Measurements from ENCODE around the gene CRELD1.
"Not testable (repeated sequence)": the region's sequence is repeated elsewhere in the genome, so short reads cannot be mapped to it uniquely, and the experiment has no call there.

Gene CRELD1

DNA sequence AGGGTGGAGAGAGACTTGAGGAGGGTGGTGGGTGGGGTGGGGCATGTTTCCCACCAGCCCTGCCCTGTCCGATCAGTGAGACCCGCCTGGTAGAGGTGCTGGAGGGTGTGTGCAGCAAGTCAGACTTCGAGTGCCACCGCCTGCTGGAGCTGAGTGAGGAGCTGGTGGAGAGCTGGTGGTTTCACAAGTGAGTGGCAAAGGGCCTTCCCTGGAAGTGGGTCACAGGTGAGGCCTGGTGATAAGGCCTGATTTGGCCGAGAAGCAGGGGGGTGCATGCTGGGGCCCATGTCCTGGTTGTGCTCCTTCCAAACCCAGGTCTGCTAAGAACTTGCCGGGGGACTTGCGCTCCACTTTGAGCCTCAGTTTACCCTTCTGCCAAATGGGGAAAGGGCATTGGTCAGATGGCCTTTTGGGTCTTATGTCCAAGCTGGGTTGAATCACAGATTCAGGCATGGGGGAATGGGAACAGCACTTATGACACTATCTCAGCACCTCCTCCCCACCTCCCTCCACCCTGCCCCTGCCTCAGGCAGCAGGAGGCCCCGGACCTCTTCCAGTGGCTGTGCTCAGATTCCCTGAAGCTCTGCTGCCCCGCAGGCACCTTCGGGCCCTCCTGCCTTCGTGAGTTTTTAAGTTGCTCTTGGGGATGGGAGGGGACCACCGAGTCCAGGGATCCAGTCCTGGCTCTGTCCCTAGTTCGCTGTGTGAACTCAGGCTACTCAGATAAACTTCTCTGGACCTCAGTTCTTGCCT lies 4.0 kb downstream of the CRELD1 start:
- no peak for DNase-seq

DNA sequence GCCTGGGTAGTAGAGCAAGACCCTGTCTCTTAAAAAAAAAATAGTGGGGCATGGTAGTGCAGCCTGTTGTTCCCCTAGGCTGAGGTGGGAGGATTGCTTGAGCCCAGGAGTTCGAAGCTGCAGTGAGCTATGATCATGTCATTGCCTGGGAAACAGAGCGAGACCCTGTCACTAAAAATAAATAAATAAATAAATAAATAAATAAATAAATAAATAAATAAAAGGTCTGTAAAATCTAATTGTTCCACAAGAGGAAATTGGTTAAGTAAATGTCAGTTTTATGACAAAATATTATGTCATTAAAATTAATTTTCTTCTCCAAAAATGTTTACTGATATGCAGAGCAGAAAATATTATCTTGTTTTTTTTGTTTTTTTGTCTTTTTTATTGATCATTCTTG lies 5.3 kb downstream of the CRELD1 start:
- no peak for DNase-seq

GRCh38 chr3:9939906-9940305 lies 6.3 kb downstream of the CRELD1 start:
- DNase-seq: not testable (repeated sequence)

DNA sequence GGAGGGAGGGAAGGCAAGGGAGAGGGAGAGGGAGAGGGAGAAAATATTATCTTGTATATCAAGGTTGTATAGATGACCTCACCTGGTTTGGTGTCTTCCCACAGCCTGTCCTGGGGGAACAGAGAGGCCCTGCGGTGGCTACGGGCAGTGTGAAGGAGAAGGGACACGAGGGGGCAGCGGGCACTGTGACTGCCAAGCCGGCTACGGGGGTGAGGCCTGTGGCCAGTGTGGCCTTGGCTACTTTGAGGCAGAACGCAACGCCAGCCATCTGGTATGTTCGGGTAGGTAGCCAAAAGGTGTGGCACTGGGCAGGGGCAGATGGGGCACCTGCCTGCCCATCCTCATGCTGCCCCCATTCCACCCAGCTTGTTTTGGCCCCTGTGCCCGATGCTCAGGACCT lies 7.1 kb downstream of the CRELD1 start:
- no peak for DNase-seq

DNA sequence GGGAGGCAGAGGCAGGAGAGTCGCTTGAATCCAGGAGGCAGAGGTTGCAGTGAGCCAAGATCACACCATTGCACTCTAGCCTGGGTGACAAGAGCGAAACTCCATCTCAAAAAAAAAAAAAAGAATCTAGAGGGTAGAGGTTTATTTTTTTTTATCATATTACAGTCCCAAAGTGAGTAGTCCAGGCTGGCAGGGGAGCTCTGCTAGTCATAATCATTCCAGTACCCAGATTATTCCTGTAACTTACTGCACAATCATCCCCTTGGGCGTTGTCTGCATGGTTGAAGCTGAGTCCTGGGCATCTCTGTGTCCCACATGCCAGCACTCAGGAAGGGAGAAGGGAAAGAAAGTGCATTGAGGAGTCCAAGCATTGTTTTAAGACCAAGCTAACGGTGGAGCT lies 8.5 kb downstream of the CRELD1 start:
- no peak for DNase-seq

DNA sequence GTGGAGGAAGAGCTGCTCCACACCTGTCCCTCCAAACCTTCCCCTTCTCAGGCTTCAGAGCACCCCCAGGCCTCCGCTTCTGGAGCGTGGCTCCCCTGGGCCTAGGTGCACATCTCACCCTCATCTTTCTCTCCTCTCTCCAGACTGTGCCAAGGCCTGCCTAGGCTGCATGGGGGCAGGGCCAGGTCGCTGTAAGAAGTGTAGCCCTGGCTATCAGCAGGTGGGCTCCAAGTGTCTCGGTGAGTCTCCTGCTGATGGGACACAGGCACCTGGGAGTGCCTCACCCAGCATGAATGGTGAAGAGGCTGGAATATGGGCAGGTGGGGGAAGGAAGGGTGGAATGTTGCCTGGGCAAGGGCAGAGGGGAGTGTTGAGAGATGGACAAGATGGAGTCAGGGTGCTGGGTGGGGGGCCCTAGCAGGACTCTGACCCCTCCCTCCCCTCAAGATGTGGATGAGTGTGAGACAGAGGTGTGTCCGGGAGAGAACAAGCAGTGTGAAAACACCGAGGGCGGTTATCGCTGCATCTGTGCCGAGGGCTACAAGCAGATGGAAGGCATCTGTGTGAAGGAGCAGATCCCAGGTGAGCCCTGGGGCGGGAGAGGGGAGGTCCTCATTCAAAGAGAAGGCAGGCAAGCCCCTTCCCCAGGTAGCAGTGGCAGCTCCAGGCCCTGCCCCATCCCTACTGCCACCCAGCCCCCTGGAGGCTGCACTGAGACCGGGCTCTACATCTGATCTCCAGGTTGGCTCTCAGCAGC lies 9.5 kb downstream of the CRELD1 start:
- no peak for DNase-seq

GRCh38 chr3:9944271-9944670 lies 10.6 kb downstream of the CRELD1 start:
- no peak for DNase-seq

DNA sequence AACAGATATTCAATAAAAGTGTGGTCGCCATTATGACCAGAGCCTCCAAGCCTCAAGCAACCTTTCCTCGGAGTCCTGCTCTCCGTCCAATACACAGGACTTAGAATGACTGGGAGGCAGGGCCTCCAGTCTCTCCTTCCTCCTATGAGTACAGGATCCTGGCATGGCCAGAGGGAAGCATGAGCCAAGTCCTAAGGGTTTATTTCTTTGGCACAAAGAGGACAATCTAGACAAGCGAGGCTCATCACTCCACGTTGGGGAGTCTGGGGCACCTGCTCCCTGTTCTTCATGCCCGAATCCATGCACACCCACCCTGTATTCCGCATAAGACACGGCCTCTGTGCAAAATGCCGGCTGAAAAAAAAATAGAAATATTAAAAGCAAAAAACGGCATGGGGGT lies 11.7 kb downstream of the CRELD1 start:
- DNase-seq: no peak

- peak; percentile 80 for DNase-seq
Measured at GRCh38 chr3:9946112-9947024, 12.7 kb downstream of the CRELD1 start.

DNA sequence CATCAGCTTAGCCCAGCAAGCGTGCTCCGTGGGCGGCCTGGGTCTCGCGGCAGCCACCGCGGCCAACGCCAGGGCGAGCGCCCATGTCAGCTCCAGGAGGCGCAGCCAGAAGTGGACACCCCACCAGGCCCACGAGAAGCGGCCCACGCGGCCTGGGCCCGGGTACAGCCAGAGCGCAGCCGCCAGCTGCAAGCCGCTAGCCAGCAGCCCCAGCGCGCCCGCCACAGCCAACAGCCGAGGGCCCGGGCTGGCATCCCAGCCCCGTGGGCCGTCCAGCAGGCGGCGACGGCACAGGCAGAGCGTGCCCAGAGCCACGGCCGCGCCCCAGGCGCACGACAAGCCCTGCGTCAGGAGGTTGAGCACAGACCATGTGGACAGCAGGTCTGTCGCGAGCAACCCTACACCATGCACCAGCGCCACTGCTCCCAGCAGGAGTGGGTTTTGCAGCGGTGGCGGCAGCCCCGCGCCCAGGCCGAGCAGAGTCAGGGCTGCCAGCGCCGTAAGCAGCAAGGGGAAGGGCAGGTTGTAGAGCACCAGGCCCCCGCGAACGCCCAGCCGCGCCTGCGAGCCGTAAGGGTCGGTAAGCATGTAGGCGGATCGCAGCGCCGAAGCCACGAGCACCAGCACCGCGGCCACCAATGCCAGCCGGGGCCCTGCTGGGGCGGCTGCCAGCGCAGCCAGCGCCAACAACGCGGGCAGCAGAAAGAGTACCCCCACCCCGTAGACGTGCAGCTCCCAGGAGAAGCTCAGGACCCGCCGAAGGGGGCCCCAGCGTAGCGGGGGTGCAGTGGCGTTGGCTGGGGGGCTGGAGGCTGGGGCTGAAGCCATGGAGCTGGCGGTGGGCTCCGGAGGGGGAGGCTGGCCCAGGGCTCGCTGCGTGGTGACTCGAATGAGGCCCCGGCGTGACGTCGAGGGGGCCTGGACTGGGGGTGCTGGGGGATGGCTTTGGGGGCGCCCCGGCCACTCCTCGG lies 13.7 kb downstream of the CRELD1 start:
- no peak for DNase-seq

GRCh38 chr3:9948586-9948985 lies 15.0 kb downstream of the CRELD1 start:
- DNase-seq: no peak

- DNase-seq: no peak
Measured at GRCh38 chr3:9949115-9949514, 15.5 kb downstream of the CRELD1 start.

GRCh38 chr3:9949626-9950025 lies 16.0 kb downstream of the CRELD1 start:
- no peak for DNase-seq

DNA sequence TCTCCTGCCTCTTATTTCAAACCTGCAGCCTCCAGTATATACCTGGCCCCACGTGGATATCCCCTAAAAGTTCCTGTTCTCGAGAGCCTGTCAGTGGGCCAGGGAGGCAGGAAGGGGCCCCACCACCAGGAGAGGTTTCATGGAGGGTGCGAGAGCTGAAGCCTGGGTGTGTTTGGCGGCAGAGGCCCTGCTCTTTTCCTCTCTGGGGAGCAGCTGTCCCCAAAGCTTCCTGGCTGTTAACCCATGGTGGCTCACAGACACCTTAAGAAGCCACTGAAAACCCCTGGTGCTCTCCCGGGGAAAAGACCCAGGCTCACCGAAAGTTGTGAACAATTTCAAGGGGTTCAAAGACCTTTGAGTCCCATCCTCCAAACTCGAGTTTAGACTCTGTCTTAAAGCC lies 17.5 kb downstream of the CRELD1 start:
- peak; percentile 16 for DNase-seq

DNA sequence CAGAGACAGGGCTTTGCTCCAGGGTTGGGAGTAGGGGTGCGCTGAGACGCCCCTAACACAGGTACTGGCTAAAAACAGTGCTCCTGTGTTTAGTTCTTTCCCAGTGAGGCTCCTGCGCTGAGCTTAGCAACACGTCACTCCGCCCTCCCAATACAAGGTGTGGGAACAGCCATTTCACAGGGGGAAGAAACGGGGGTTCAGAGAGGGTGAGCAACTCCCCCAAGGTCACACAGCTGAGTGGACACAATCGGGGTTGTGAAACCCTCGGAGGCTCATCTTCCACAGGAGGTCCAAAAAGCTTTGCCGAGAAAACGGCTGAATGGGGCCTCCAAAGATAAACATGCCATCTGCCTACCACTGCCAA lies 17.9 kb downstream of the CRELD1 start:
- no peak for DNase-seq

DNA sequence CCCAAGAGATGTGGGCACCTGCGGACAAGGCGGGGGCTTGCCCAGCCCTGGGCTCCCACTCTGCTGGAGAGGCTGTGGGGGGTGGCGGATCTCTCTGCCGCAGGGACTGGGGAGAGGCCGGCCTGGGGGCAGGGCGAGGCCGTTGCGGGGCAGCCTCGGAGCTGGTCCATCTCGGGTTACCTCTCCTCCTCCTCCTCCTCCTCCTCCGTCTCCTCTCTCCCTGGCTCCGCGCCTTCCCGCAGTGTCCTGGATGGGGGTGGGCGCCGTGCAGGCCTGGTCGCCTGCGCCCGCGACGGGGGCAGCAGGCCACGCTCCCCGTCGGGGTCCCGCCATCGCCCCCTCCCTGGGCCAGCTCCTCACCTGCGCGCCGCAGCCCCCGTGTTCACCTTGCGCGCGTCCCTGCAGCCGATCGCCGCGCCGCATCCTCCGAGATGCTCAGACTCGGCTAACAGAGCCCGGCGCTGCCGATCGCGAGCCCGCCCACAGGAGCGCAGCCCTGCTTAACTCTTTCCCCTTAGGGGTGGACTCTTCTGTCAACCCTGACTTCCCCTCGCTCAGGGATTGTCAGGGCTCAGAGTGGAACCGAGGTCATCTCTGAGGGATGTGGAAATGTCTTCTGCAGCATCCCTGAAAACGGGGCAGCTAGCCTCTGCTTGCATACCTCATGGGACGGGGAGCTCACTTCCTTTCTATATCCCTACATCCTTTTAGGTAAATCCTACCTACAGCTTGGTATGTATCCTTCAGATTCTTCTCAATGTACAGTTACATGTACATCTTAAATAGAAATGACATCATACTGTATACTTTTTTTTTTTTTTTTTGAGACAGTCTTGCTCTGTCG lies 18.6 kb downstream of the CRELD1 start, which contains the start of gene PRRT3:
Gene PRRT3 (minus strand): TSS at position 447 of the 844 bp plus-strand sequence. CDS start 2,293 bp downstream, outside the sequence.
- peak; percentile 63 for DNase-seq

DNA sequence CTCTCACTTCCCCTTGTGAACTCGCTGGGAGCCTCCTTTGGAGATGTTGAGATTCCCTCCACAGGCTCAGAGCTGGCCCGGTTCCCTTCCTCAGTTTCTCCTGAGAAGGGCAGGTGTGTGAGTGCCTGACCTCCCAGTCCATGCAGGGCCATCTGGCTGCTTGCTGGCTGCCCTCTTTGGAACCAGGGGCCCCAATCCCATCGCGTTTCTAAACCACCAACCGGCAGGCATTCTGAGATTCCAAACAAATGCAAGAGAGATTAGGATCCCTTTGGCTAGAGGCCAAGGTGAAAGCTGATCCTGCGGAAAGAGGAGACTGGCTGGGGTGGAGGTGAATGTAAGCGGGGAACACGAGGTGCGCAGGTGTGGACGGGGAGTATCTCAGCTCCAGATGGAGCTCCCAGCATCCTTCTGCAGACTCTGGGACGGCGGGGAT lies 21.5 kb downstream of the CRELD1 start:
- DNase-seq: no peak

DNA sequence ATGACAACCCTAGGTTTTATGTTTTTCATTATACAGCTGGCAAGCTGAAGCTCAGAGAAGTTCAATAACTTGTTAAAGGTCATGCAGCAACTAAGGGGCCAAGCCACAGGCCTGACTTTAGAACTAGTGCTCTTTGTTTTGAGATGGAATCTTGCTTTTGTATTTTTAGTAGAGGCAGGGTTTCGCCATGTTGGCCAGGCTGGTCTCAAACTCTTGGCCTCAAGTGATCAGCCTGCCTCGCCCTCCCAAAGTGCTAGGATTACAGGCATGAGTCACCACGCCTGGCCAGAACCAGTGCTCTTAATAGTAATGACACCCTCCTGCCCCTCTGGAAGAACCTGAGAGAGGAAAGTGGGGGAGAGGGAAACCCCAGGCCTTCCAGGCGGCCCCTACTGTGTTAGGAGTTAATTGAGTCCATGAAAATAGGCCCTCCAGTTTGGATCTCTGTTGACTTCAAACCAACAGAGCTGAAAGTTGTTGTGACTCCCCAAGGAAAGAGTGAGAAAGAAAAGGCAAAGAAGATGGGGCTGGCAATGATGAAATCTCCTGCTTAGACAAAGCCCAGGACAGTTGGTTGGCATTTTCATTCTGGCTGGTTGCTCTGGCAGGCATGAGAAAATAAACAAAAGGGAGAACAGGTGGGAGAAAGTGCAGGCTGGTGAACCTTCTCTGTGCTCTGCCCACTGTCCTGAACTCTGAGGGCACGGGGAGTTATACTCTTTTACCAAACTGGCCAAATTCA lies 22.1 kb downstream of the CRELD1 start:
- no peak for DNase-seq

DNA sequence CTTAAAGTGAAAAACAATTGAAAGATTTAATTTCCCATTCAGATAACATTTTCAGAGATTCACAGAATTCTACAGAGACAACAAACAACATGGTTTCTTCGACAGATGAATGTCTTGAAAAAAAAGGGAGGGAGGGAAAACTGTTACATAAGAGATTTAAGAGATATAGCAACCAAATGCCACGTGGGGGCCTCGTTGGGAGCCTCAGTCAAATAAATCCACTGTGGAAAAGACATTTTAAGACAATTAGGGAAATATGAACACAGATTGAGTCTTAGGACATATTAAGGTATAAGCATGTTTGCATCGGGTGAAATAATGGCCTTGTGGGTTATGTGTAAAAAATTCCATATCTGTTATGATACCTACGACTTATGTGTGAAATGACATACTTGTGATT lies 23.6 kb downstream of the CRELD1 start:
- no peak for DNase-seq

GRCh38 chr3:9965200-9965875 lies 31.7 kb downstream of the CRELD1 start:
- no peak for DNase-seq
